ENCODE results near the gene ITPR1. TPM values are rescaled to one million over a fixed set of nuclear protein-coding genes. Genes with fewer than 3 reads are reported as not detected.
A peak's percentile ranks its signal among the peaks of the same experiment; 100 is the strongest.

Gene ITPR1
- total RNA-seq, 4 donors from 2014 or later = 184 to 305 (median 218) TPM

- peaks cover 0 to 62% (median 30%) of the 10 kb centered on the region in 3 donors for H3K4me1 ChIP-seq
- no peaks in the 10 kb centered on the region for H3K27me3 ChIP-seq
- peak overlapping the region in 3 of 4 donors; percentile 55 to 78 (median 77) for H3K27ac ChIP-seq
- H3K4me3 ChIP-seq = no peak overlapping the region
- TF ChIP-seq POLR2AphosphoS5 (IDR thresholded peaks at IDR 0.05) (no peak), EP300 (IDR thresholded peaks at IDR 0.05) (no peak), POLR2A (IDR thresholded peaks at IDR 0.05) (no peak), CTCF (IDR thresholded peaks at IDR 0.05) (no peak)
- H3K9me3 ChIP-seq = no peaks in the 10 kb centered on the region
- ATAC-seq = no peak
- H3K36me3 ChIP-seq = peaks cover 0 to 44% of the 10 kb centered on the region in 2 donors
- 87 to 94% methylated on average over 5 of the region's 5 CpGs for WGBS, 2 donors (ENCODE audit: low coverage in 1 of 2)
These were observed 337.4 kb downstream of the ITPR1 start for GRCh38 chr3:4830586-4830914.

- no peaks in the 10 kb centered on the region for H3K9me3 ChIP-seq
- peak overlapping the region in 3 of 4 donors; percentile 55 to 78 (median 77) for H3K27ac ChIP-seq
- 44 to 69% methylated on average over 4 of the region's 4 CpGs for WGBS, 2 donors (ENCODE audit: low coverage in 1 of 2)
- H3K36me3 ChIP-seq = peaks cover 0 to 45% of the 10 kb centered on the region in 2 donors
- TF ChIP-seq POLR2AphosphoS5 (IDR thresholded peaks at IDR 0.05) (no peak), POLR2A (IDR thresholded peaks at IDR 0.05) (no peak), EP300 (IDR thresholded peaks at IDR 0.05) (no peak), CTCF (IDR thresholded peaks at IDR 0.05) (no peak)
- H3K4me1 ChIP-seq = peaks cover 0 to 52% (median 19%) of the 10 kb centered on the region in 3 donors
- no peak overlapping the region for H3K4me3 ChIP-seq
- H3K27me3 ChIP-seq = no peaks in the 10 kb centered on the region
- no peak for ATAC-seq
These were observed 338.4 kb downstream of the ITPR1 start for GRCh38 chr3:4831580-4831950.

GRCh38 chr3:4833471-4833870 lies 340.3 kb downstream of the ITPR1 start:
- H3K36me3 ChIP-seq = peaks cover 5 to 62% of the 10 kb centered on the region in 2 donors

GRCh38 chr3:4834403-4834866 lies 341.3 kb downstream of the ITPR1 start:
- Histone ChIP-seq H3K4me1 (peaks cover 0 to 23% (median 9%) of the 10 kb centered on the region in 3 donors), H3K27me3 (no peaks in the 10 kb centered on the region), H3K27ac (no peak overlapping the region), H3K9me3 (no peaks in the 10 kb centered on the region), H3K4me3 (no peak overlapping the region), H3K36me3 (peaks cover 5 to 69% of the 10 kb centered on the region in 2 donors)
- 68 to 90% methylated on average over 2 to 5 of the region's 8 CpGs for WGBS, 2 donors (ENCODE audit: low coverage in 1 of 2)
- TF ChIP-seq POLR2AphosphoS5 (IDR thresholded peaks at IDR 0.05) (no peak), EP300 (IDR thresholded peaks at IDR 0.05) (no peak), CTCF (IDR thresholded peaks at IDR 0.05) (no peak), POLR2A (IDR thresholded peaks at IDR 0.05) (no peak)
- ATAC-seq = no peak

More at GRCh38 chr3:4833471-4833870, 340.3 kb downstream of the ITPR1 start:
- ATAC-seq = no peak
- 78 to 95% methylated on average over 1 to 4 of the region's 5 CpGs for WGBS, 2 donors (ENCODE audit: low coverage in 1 of 2)
- no peak overlapping the region for H3K27ac ChIP-seq
- TF ChIP-seq CTCF (IDR thresholded peaks at IDR 0.05) = no peak
- TF ChIP-seq POLR2A (IDR thresholded peaks at IDR 0.05) = no peak
- TF ChIP-seq EP300 (IDR thresholded peaks at IDR 0.05) = no peak
- TF ChIP-seq POLR2AphosphoS5 (IDR thresholded peaks at IDR 0.05) = no peak
- no peaks in the 10 kb centered on the region for H3K27me3 ChIP-seq
- H3K4me1 ChIP-seq = peaks cover 0 to 32% (median 9%) of the 10 kb centered on the region in 3 donors
- H3K4me3 ChIP-seq = no peak overlapping the region
- no peaks in the 10 kb centered on the region for H3K9me3 ChIP-seq

GRCh38 chr3:4835616-4836043 lies 342.5 kb downstream of the ITPR1 start:
- no peak for TF ChIP-seq POLR2A (IDR thresholded peaks at IDR 0.05)
- no peak for TF ChIP-seq EP300 (IDR thresholded peaks at IDR 0.05)
- no peak for TF ChIP-seq CTCF (IDR thresholded peaks at IDR 0.05)
- no peak for TF ChIP-seq POLR2AphosphoS5 (IDR thresholded peaks at IDR 0.05)
- H3K27ac ChIP-seq = no peak overlapping the region
- no peak for ATAC-seq
- WGBS, 2 donors (ENCODE audit: low coverage in 1 of 2) = 51 to 66% methylated on average over 3 of the region's 3 CpGs
- no peak overlapping the region for H3K4me3 ChIP-seq
- peaks cover 5 to 69% of the 10 kb centered on the region in 2 donors for H3K36me3 ChIP-seq
- H3K4me1 ChIP-seq = peaks cover 0 to 15% (median 9%) of the 10 kb centered on the region in 3 donors
- H3K27me3 ChIP-seq = no peaks in the 10 kb centered on the region
- H3K9me3 ChIP-seq = no peaks in the 10 kb centered on the region

All from gastroesophageal sphincter (tissue), 4 donors.